GM19467 (cell line): Measurements from ENCODE around the gene LEFTY1.
A peak's percentile ranks its signal among the peaks of the same experiment; 100 is the strongest.
"Not testable (repeated sequence)": the region's sequence is repeated elsewhere in the genome, so short reads cannot be mapped to it uniquely, and the experiment has no call there.

Experiments used
- ATAC-seq: cut with Tn5 transposase; IDR thresholded peaks from one replicate; pipeline ENCODE4 v1.9.1; 2021; ENCODE audit warnings: mild to moderate bottlenecking, moderate library complexity; ENCODE audit not compliant: unreplicated experiment

Gene LEFTY1

GRCh38 chr1:225888898-225889601 lies at the start of gene LEFTY1:
LEFTY1 (minus strand) TSS chr1:225889146; CDS start chr1:225889066, 80 bp downstream.
- no peak for ATAC-seq

- no peak for ATAC-seq
These were observed 48.4 kb upstream of the LEFTY1 start for GRCh38 chr1:225937048-225937968.

- no peak for ATAC-seq
These were observed 47.6 kb upstream of the LEFTY1 start for GRCh38 chr1:225936523-225936922.

- not testable (repeated sequence) for ATAC-seq
These were observed 47.1 kb upstream of the LEFTY1 start for GRCh38 chr1:225936086-225936485.

- ATAC-seq = no peak
These were observed 45.8 kb upstream of the LEFTY1 start for GRCh38 chr1:225934711-225935110.

GRCh38 chr1:225933072-225933471 lies 44.1 kb upstream of the LEFTY1 start:
- ATAC-seq = no peak

- ATAC-seq = no peak
These were observed 42.6 kb upstream of the LEFTY1 start for GRCh38 chr1:225931270-225932136.

- no peak for ATAC-seq
These were observed 41.6 kb upstream of the LEFTY1 start for GRCh38 chr1:225930566-225930965.

GRCh38 chr1:225929462-225929861 lies 40.5 kb upstream of the LEFTY1 start:
- not testable (repeated sequence) for ATAC-seq

- no peak for ATAC-seq
These were observed 39.5 kb upstream of the LEFTY1 start for GRCh38 chr1:225928186-225929175.

- ATAC-seq = no peak
These were observed 37.7 kb upstream of the LEFTY1 start for GRCh38 chr1:225926551-225927113.

GRCh38 chr1:225923692-225924555 lies 35.0 kb upstream of the LEFTY1 start, which contains the start of gene PYCR2:
PYCR2 (minus strand) TSS chr1:225924250; CDS start chr1:225924110, 140 bp downstream.
- ATAC-seq = peak; percentile 96

- no peak for ATAC-seq
These were observed 34.4 kb upstream of the LEFTY1 start for GRCh38 chr1:225923381-225923691.

- no peak for ATAC-seq
These were observed 33.1 kb upstream of the LEFTY1 start for GRCh38 chr1:225921734-225922709.

- ATAC-seq = no peak
These were observed 31.0 kb upstream of the LEFTY1 start for GRCh38 chr1:225919906-225920305.

GRCh38 chr1:225918280-225918679 lies 29.3 kb upstream of the LEFTY1 start:
- no peak for ATAC-seq

GRCh38 chr1:225917536-225917935 lies 28.6 kb upstream of the LEFTY1 start:
- ATAC-seq = no peak
